ENCODE data around the gene C5orf24.

- TF ChIP-seq, protein P1, sequence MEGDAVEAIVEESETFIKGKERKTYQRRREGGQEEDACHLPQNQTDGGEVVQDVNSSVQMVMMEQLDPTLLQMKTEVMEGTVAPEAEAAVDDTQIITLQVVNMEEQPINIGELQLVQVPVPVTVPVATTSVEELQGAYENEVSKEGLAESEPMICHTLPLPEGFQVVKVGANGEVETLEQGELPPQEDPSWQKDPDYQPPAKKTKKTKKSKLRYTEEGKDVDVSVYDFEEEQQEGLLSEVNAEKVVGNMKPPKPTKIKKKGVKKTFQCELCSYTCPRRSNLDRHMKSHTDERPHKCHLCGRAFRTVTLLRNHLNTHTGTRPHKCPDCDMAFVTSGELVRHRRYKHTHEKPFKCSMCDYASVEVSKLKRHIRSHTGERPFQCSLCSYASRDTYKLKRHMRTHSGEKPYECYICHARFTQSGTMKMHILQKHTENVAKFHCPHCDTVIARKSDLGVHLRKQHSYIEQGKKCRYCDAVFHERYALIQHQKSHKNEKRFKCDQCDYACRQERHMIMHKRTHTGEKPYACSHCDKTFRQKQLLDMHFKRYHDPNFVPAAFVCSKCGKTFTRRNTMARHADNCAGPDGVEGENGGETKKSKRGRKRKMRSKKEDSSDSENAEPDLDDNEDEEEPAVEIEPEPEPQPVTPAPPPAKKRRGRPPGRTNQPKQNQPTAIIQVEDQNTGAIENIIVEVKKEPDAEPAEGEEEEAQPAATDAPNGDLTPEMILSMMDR (IDR thresholded peaks at IDR 0.05): no peak
- TF ChIP-seq POLR2A (IDR thresholded peaks at IDR 0.05): no peak
Observed at GRCh38 chr5:134891473-134891872, 45.7 kb downstream of the C5orf24 start.
